ENCODE results near the gene USP6.
"Not testable (repeated sequence)": the region's sequence is repeated elsewhere in the genome, so short reads cannot be mapped to it uniquely, and the experiment has no call there.

Gene USP6

DNA sequence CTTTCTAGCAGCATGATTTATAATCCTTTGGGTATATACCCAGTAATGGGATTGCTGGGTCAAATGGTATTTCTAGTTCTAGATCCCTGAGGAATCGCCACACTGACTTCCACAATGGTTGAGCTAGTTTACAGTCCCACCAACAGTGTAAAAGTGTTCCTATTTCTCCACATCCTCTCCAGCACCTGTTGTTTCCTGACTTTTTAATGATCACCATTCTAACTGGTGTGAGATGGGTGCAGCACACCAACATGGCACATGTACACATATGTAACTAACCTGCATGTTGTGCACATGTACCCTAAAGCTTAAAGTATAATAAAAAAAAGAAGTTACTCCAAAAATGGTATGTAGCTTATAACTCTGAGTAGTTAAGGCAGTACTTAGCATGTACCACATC is 44.9 kb downstream of the USP6 start:
- not testable (repeated sequence) for H3K9ac ChIP-seq (ENCODE audit: low read length in 5 of 5); H3K9me3 ChIP-seq (ENCODE audit: control insufficient read depth in 5 of 5, low read length in 5 of 5); H3K4me3 ChIP-seq (ENCODE audit: low read depth in 1 of 5, low read length in 5 of 5); H3K27me3 ChIP-seq (ENCODE audit: control insufficient read depth in 5 of 5, insufficient read depth in 4 of 5, low read length in 5 of 5); H3K27ac ChIP-seq (ENCODE audit: low read depth, low read length); H3K4me1 ChIP-seq (ENCODE audit: control insufficient read depth in 5 of 5, insufficient read depth in 5 of 5, low read length in 5 of 5); H3K36me3 ChIP-seq (ENCODE audit: control insufficient read depth in 5 of 5, insufficient read depth in 5 of 5, low read length in 5 of 5)

DNA sequence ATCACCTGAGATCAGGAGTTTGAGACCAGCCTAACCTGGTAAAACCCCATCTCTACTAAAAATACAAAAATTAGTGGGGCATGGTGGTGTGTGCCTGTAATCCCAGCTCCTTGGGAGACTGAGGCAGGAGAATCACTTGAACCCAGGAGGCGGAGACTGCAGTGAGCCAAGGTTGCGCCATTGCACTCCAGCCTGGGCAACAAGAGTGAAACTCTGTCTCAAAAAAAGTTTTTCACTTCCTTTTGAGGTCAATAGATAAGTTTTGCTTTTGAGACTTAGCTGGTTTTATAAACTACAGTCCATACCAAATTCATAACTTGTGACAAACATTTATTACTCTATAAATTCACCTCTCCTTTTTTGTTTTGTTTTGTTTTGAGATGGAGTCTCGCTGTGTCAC is 46.0 kb downstream of the USP6 start:
- not testable (repeated sequence) for H3K9ac ChIP-seq (ENCODE audit: low read length in 5 of 5); H3K9me3 ChIP-seq (ENCODE audit: control insufficient read depth in 5 of 5, low read length in 5 of 5); H3K27me3 ChIP-seq (ENCODE audit: control insufficient read depth in 5 of 5, insufficient read depth in 4 of 5, low read length in 5 of 5); H3K4me1 ChIP-seq (ENCODE audit: control insufficient read depth in 5 of 5, insufficient read depth in 5 of 5, low read length in 5 of 5); H3K4me3 ChIP-seq (ENCODE audit: low read depth in 1 of 5, low read length in 5 of 5); H3K36me3 ChIP-seq (ENCODE audit: control insufficient read depth in 5 of 5, insufficient read depth in 5 of 5, low read length in 5 of 5); H3K27ac ChIP-seq (ENCODE audit: low read depth, low read length)

DNA sequence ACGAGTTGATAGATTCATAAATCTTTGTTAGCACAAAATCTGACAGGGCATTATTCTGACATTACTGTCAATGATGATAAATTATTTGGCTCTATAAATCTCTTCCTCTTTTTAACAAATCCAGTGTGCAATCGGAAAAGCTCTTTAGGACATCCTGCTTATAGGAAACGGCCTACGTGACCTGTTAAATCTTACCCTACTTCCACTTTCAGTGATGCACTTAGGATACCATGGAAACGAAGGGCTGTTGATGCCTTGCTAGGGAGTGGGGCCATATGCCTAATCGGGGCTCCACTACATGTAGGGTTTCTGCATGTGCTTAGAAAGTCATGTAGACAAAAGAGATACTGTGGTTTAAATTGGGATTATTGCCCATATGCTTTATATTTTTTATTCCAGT is 48.6 kb downstream of the USP6 start:
- Histone ChIP-seq H3K4me3 (ENCODE audit: low read depth in 1 of 5, low read length in 5 of 5) (no peak overlapping the region), H3K27me3 (ENCODE audit: control insufficient read depth in 5 of 5, insufficient read depth in 4 of 5, low read length in 5 of 5) (no peaks in the 10 kb centered on the region), H3K27ac (ENCODE audit: low read depth, low read length) (no peak overlapping the region), H3K4me1 (ENCODE audit: control insufficient read depth in 5 of 5, insufficient read depth in 5 of 5, low read length in 5 of 5) (no peaks in the 10 kb centered on the region), H3K9ac (ENCODE audit: low read length in 5 of 5) (no peak overlapping the region), H3K36me3 (ENCODE audit: control insufficient read depth in 5 of 5, insufficient read depth in 5 of 5, low read length in 5 of 5) (no peaks in the 10 kb centered on the region), H3K9me3 (ENCODE audit: control insufficient read depth in 5 of 5, low read length in 5 of 5) (no peaks in the 10 kb centered on the region)

DNA sequence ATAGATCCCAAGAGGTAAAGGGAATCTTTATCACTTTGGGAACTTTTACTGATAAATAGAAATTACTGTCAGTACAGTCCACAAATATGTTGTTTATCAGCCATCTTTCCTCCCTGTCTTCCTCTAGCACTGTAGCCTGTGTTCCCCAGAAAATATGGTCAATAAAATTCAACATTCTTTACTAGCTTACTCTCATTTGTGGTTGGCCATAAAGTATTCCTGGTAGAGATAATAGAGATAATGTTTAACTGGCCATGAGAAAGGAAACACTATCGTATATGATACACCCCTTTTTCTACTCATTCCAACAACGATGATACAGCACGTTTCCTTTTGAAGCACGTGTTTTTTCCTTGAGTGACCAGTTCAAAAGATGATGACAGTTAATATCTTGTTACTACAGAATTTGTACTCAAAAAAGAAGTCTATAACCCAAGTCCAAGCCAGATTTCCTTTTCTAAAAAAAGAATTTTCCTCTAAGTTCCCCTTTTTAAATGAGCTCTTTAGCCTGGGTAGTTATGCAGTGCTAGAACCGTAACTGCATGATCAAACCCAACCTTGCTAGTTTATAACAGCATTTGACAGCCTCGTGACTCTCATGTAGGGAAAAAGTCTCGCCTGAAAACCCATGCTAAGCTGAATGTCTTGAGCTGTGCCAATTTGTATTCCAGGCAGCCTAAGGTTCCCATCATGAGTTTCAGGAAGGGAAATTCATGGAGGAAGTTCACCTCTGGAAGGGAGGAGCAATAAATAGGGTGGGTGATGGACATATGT is 50.1 kb downstream of the USP6 start:
- not testable (repeated sequence) for H3K4me1 ChIP-seq (ENCODE audit: control insufficient read depth in 5 of 5, insufficient read depth in 5 of 5, low read length in 5 of 5); H3K27me3 ChIP-seq (ENCODE audit: control insufficient read depth in 5 of 5, insufficient read depth in 4 of 5, low read length in 5 of 5); H3K27ac ChIP-seq (ENCODE audit: low read depth, low read length); H3K36me3 ChIP-seq (ENCODE audit: control insufficient read depth in 5 of 5, insufficient read depth in 5 of 5, low read length in 5 of 5); H3K9me3 ChIP-seq (ENCODE audit: control insufficient read depth in 5 of 5, low read length in 5 of 5); H3K9ac ChIP-seq (ENCODE audit: low read length in 5 of 5); H3K4me3 ChIP-seq (ENCODE audit: low read depth in 1 of 5, low read length in 5 of 5)

DNA sequence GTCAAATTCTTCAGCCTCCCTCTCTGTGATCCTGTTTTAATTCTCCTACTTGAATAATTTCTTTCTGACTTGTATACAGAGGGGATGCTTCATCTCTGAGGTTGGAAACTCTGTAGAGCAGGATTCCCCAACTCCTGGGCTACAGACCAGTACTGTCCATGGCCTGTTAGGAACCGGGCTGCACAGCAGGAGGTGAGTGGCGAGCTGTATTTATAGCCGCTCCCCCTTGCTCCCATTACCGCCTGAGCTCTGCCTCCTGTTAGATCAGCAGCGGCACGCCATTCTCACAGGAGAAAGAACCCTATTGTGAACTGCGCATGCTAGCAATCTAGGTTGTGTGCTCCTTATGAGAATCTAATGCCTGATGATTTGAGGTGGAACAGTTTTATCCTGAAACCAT is 59.2 kb downstream of the USP6 start:
- H3K36me3 ChIP-seq (ENCODE audit: control insufficient read depth in 5 of 5, insufficient read depth in 5 of 5, low read length in 5 of 5) = peaks cover 0 to 10% (median 7%) of the 10 kb centered on the region in 5 donors
- H3K27ac ChIP-seq (ENCODE audit: low read depth, low read length); H3K9ac ChIP-seq (ENCODE audit: low read length in 5 of 5); H3K4me1 ChIP-seq (ENCODE audit: control insufficient read depth in 5 of 5, insufficient read depth in 5 of 5, low read length in 5 of 5); H3K27me3 ChIP-seq (ENCODE audit: control insufficient read depth in 5 of 5, insufficient read depth in 4 of 5, low read length in 5 of 5): not testable (repeated sequence)
- peak overlapping the region in 1 of 5 donors; percentile 16 for H3K4me3 ChIP-seq (ENCODE audit: low read depth in 1 of 5, low read length in 5 of 5)
- peaks cover 8 to 54% (median 39%) of the 10 kb centered on the region in 5 donors for H3K9me3 ChIP-seq (ENCODE audit: control insufficient read depth in 5 of 5, low read length in 5 of 5)

DNA sequence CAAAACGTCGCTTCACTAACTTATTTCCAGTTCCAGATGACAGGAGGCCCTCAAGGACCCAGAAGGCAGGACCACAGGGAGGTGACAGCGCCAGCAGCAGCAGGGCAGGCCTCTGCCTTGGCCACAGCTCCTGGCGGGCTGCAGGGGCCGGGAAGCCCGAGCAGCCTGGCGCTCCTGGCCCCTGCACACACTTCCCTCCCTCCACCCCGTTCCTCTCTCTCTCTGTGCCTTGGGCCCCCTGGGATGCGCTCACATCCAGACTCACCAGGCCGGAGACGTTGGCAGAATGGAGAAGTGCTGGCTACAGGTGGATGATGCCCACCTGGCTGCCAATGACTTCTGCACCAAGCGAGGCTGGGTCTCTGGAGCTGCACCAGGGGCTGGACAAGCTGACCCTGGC is 63.2 kb downstream of the USP6 start:
- peaks cover 0 to 22% (median 7%) of the 10 kb centered on the region in 5 donors for H3K36me3 ChIP-seq (ENCODE audit: control insufficient read depth in 5 of 5, insufficient read depth in 5 of 5, low read length in 5 of 5)
- peaks cover 44 to 87% (median 71%) of the 10 kb centered on the region in 5 donors for H3K9me3 ChIP-seq (ENCODE audit: control insufficient read depth in 5 of 5, low read length in 5 of 5)
- no peaks in the 10 kb centered on the region for H3K27me3 ChIP-seq (ENCODE audit: control insufficient read depth in 5 of 5, insufficient read depth in 4 of 5, low read length in 5 of 5)
- peaks cover 0 to 9% (median 0%) of the 10 kb centered on the region in 5 donors for H3K4me1 ChIP-seq (ENCODE audit: control insufficient read depth in 5 of 5, insufficient read depth in 5 of 5, low read length in 5 of 5)
- H3K4me3 ChIP-seq (ENCODE audit: low read depth in 1 of 5, low read length in 5 of 5) = peak overlapping the region in 2 of 5 donors; percentile 45 to 60
- H3K9ac ChIP-seq (ENCODE audit: low read length in 5 of 5) = no peak overlapping the region
- no peak overlapping the region for H3K27ac ChIP-seq (ENCODE audit: low read depth, low read length)

DNA sequence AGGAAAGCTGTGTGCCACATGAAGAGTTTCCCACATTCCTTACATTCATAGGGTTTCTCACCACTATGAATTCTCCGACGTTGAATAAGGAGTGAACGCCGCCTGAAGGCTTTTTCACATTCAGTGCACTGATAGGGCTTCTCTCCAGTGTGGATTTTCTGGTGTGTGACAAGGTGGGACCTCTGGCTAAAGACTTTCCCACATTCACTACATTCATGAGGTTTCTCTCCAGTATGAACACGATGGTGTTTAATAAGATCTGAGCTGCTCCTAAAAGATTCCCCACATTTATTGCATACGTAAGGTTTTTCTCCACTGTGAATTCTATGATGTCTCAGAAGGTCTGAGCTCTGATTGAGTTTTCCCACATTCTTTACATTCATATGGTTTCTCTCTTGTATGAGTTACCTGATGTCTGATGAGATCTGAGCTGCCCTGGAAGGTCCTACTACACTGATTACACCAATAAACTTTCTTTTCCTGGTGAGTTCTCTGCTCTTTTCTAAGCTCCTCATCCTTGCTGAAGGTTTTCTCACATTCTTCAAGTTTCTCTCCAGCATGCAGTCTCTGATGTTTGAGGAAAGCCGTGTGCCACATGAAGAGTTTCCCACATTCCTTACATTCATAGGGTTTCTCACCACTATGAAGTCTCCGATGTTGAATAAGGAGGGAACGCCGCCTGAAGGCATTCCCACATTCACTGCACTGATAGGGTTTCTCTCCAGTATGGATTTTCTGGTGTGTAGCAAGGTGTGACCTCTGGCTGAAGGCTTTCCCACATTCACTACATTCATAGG is 65.9 kb downstream of the USP6 start:
- peaks cover 0 to 15% (median 0%) of the 10 kb centered on the region in 5 donors for H3K36me3 ChIP-seq (ENCODE audit: control insufficient read depth in 5 of 5, insufficient read depth in 5 of 5, low read length in 5 of 5)
- peaks cover 52 to 97% (median 89%) of the 10 kb centered on the region in 5 donors for H3K9me3 ChIP-seq (ENCODE audit: control insufficient read depth in 5 of 5, low read length in 5 of 5)
- no peaks in the 10 kb centered on the region for H3K27me3 ChIP-seq (ENCODE audit: control insufficient read depth in 5 of 5, insufficient read depth in 4 of 5, low read length in 5 of 5)
- H3K4me3 ChIP-seq (ENCODE audit: low read depth in 1 of 5, low read length in 5 of 5) = peak overlapping the region; percentile 18 to 60 (median 46)
- no peak overlapping the region for H3K27ac ChIP-seq (ENCODE audit: low read depth, low read length)
- H3K4me1 ChIP-seq (ENCODE audit: control insufficient read depth in 5 of 5, insufficient read depth in 5 of 5, low read length in 5 of 5) = peaks cover 0 to 9% (median 0%) of the 10 kb centered on the region in 5 donors
- H3K9ac ChIP-seq (ENCODE audit: low read length in 5 of 5) = peak overlapping the region in 1 of 5 donors; percentile 12

DNA sequence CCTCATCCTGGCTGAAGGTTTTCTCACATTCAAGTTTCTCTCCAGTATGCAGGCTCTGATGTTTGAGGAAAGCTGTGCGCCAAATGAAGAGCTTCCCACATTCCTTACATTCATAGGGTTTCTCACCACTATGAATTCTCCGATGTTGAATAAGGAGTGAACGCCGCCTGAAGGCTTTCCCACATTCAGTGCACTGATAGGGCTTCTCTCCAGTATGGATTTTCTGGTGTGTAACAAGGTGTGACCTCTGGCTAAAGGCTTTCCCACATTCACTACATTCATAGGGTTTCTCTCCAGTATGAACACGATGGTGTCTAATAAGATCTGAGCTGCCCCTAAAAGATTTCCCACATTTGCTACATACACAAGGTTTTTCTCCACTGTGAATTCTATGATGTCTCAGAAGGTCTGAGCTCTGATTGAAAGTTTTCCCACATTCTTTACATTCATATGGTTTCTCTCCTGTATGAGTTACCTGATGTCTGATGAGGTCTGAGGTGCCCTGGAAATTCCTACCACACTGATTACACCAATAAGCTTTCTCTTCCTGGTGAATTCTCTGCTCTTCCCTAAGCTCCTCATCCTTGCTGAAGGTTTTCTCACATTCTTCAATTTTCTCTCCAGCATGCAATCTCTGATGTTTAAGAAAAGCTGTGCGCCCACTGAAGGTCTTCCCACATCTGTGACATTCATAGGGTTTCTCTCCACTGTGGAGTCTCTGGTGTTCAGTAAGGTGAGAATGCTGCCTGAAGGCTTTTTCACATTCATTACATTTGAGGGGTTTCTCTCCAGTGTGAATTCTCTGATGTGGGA is 67.0 kb downstream of the USP6 start:
- Histone ChIP-seq H3K9ac (ENCODE audit: low read length in 5 of 5) (peak overlapping the region in 1 of 5 donors; percentile 48), H3K4me1 (ENCODE audit: control insufficient read depth in 5 of 5, insufficient read depth in 5 of 5, low read length in 5 of 5) (peaks cover 0 to 9% (median 0%) of the 10 kb centered on the region in 5 donors), H3K27ac (ENCODE audit: low read depth, low read length) (no peak overlapping the region), H3K27me3 (ENCODE audit: control insufficient read depth in 5 of 5, insufficient read depth in 4 of 5, low read length in 5 of 5) (no peaks in the 10 kb centered on the region), H3K4me3 (ENCODE audit: low read depth in 1 of 5, low read length in 5 of 5) (peak overlapping the region; percentile 18 to 60 (median 51)), H3K36me3 (ENCODE audit: control insufficient read depth in 5 of 5, insufficient read depth in 5 of 5, low read length in 5 of 5) (peaks cover 0 to 15% (median 0%) of the 10 kb centered on the region in 5 donors), H3K9me3 (ENCODE audit: control insufficient read depth in 5 of 5, low read length in 5 of 5) (peaks cover 54 to 97% (median 93%) of the 10 kb centered on the region in 5 donors)

DNA sequence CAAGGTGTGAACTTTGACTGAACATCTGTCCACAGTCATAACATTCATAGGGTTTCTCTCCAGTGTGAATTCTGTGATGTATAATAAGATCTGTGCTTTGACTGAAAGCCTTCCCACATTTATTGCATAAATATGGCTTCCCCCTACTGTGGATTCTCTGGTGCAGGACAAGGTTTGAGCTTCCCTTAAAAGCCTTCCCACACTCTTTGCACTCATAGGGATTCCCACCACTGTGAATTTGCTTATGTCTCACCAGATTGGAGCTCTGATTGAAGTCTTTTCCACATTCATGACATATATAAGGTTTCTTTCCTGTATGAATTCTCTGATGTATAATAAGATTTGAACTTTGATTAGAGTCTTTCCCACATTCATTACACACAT is 67.6 kb downstream of the USP6 start:
- H3K4me3 ChIP-seq (ENCODE audit: low read depth in 1 of 5, low read length in 5 of 5) = peak overlapping the region; percentile 10 to 60 (median 49)

More for the DNA sequence above, 67.6 kb downstream of the USP6 start:
- peaks cover 51 to 95% (median 89%) of the 10 kb centered on the region in 5 donors for H3K9me3 ChIP-seq (ENCODE audit: control insufficient read depth in 5 of 5, low read length in 5 of 5)
- peak overlapping the region in 1 of 5 donors; percentile 48 for H3K9ac ChIP-seq (ENCODE audit: low read length in 5 of 5)
- no peak overlapping the region for H3K27ac ChIP-seq (ENCODE audit: low read depth, low read length)
- H3K36me3 ChIP-seq (ENCODE audit: control insufficient read depth in 5 of 5, insufficient read depth in 5 of 5, low read length in 5 of 5) = peaks cover 0 to 13% (median 0%) of the 10 kb centered on the region in 5 donors
- peaks cover 0 to 9% (median 0%) of the 10 kb centered on the region in 5 donors for H3K4me1 ChIP-seq (ENCODE audit: control insufficient read depth in 5 of 5, insufficient read depth in 5 of 5, low read length in 5 of 5)
- no peaks in the 10 kb centered on the region for H3K27me3 ChIP-seq (ENCODE audit: control insufficient read depth in 5 of 5, insufficient read depth in 4 of 5, low read length in 5 of 5)
